Posterior vena cava (tissue), 2 donors: Measurements from ENCODE around the gene BATF2. TPM values are rescaled to one million over a fixed set of nuclear protein-coding genes. Genes with fewer than 3 reads are reported as not detected.
A peak's percentile ranks its signal among the peaks of the same experiment; 100 is the strongest.

Experiments
- DNase-seq: peaks from one replicate; pipeline ENCODE4 v3.0.0-alpha.2; 2020; ENCODE audit warnings: low spot score
- intact Hi-C, 2 donors: fragments of 100-400 bp; cut with DNase I; formaldehyde crosslinking; loops; one replicate each; pipeline versions ENCODE4 v1.14.1 to v1.14.2; 2022 to 2023
- microRNA-seq, 2 donors: library from miRNA; unstranded; fragments of <30 nt; microRNA quantifications; one replicate each; pipeline ENCODE4 v1.2.0, GENCODE V29; 2020 to 2021; ENCODE audit warnings: borderline microRNAs expressed in 2 of 2
- total RNA-seq, 2 donors: library from RNA; stranded (reverse); fragmentation: NEBNext Ultra II Directional; extraction: Animal tissue kit (Norgen Biotek cat#: 25700); gene quantifications; one replicate each; pipeline ENCODE4 v1.2.1, GENCODE V29; 2021
- donor health status: DM: yes; HTN: yes; CAD: no.
- donor health status: DM: yes; HTN: yes; CAD: no.

BATF2 gene
- total RNA-seq, 2 donors from 2014 or later: 1.7 to 1.8 TPM

DNA sequence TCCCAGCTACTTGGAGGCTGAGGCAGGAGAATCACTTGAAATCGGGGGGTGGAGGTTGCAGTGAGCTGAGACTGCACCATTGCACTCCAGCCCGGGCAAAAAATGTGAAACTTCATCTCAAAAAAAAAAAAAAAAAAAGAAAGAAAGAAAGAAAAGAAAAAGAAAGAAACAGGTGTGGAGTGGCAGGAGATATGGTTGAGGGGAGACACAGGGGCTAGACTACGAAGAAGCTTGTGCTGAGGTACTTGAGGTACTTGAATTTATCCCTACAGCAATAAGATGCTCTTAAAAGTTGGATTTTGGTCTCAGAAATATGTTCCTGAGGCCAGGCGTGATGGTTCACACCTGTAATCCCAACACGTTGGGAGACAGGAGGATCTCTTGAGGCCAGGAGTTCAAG, 22.6 kb downstream of the BATF2 start:
- intact Hi-C loops: no loop called here
- peak; percentile 11 for DNase-seq

DNA sequence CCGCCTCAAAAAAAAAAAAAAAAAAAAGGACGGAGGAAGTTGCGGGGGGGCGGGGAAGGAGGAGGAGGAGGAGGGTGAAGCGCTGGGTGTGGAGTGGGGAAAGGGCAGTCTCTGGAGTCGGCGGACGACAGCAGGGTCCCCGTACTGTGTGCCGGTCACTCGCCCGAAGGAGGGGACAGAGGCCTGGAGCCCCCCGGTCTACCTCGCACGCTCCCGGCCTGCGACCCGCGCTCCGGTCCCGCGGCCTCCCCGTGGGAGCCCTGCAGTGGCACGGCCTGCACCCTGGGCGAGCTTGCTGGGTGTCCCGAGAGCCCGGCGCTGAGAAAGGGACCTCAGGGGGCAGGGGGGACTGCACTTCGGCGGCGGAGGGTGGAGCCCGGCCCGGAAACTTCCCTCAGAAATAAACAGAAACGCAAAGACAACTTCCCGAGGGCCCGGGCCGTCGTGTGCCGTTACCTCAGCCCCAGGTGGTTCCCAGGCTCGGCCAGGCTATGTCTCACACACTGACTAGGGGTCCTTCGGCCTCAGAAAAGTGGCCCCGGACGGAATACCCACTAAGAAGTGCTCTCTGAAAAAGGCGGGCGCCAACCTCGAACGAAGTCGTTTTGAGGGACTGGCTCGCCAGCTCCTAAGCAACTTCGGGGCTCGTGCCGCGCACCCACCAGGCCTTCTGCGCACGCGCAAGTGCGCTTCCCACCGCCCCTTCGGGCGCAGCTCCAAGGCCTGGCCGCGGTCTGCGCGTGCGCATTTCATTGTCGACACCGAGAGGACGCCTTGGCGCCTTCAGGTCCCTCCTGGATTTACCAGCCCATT, 25.1 kb downstream of the BATF2 start, which contains the start of gene MAJIN:
MAJIN (minus strand) TSS at position 688 of the 813 bp plus-strand sequence. CDS start 12,703 bp downstream, outside the sequence.
- DNase-seq: peak; percentile 95
- intact Hi-C loops: no loop called here

GRCh38 chr11:64970731-64971151, 26.0 kb downstream of the BATF2 start:
- intact Hi-C loops: no loop called here
- no peak for DNase-seq

GRCh38 chr11:64969209-64969608, 27.6 kb downstream of the BATF2 start:
- DNase-seq: no peak
- intact Hi-C loops: no loop called here

DNA sequence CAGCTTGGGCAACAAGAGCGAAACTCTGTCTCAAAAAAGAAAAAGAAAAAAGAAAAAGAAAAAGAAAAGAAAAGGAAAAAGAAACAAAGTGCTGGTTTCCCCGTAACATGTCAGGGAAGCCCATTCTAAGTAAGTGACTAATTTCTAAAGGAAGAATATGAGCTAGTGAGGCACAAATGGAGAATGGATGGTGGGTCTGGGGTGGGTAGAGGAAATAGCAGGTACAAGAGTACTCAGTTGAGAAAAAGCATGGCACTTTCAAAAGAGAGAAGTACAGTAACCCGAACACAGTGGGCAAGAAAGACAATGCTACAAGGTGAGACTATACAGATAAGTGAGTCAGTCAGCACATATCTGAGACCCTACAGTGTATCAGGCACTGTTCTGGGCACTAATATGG, 29.4 kb downstream of the BATF2 start:
- intact Hi-C loops: no loop called here

DNA sequence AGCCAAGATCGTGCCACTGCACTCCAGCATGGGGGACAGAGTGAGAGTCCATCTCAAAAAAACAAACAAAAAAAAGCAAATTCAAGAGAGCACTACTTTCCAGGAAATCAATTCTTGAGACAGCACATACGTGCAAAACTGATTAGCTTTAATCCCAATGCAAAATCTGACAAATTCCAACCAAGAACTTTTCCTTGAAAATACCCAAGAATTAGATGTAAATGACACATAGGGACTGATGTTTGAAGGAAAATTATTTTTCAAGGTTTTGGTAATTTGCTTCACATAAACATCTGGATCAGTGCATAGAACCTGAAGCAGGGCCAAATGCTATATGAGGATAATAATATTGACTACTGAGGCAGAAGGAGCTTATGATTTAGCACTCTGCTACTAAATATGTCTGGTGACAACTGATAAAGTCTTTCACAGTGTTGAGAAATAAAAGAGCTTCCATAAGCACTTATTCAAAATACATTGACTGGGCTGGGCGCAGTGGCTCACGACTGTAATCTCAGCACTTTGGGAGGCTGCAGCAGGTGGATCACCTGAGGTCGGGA, 33.6 kb downstream of the BATF2 start:
- intact Hi-C loops: no loop called here
- no peak for DNase-seq

More for the DNA sequence above, 29.4 kb downstream of the BATF2 start:
- no peak for DNase-seq

DNA sequence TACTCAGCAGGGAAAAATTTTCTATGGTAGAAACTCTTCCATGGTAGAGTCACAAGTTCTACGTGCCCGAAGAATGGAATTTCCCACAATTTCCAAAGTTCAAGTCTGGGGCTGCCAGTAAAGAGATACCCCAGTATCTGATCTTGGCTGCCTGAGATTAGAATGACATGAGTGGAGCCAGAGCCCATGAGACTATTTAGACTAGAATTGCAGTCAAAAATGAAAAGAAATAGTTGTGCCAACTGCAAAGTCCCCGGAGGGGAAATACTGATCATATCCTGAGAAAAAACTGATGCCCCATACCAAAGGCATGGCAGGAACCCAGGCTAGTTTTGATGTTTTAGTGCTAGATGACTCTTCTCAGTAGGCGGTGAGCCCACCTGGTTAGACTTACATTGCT, 36.1 kb downstream of the BATF2 start:
- intact Hi-C loops: no loop called here
- no peak for DNase-seq

- no peak for DNase-seq
- intact Hi-C loops: no loop called here
Observed at GRCh38 chr11:64959498-64959897, 37.3 kb downstream of the BATF2 start.

DNA sequence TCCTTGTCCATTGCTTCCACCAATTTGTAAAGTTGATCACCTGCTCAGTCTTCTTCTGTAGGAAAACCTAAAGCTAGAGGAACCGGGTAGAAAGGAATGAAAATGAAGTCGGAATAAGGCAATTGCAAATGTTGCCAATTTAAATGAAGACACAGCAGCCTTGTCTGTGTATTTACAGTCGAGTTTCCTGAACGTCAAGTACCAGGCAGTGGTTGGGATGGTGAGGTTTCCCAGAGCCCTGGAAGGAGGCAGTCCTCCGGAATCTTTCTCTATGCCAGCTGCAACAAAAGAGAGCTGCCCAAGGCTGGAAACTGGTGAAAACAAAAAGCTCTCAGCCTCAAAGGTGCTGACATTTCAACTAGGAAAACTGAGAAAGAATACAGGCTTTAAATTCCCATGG, 42.6 kb downstream of the BATF2 start:
- intact Hi-C loops: no loop called here
- DNase-seq: no peak

- intact Hi-C loops: no loop called here
Observed at GRCh38 chr11:64951529-64951928, 45.2 kb downstream of the BATF2 start.

GRCh38 chr11:64947208-64947814, 49.5 kb downstream of the BATF2 start:
- intact Hi-C loops: no loop called here
- no peak for DNase-seq

More at GRCh38 chr11:64951529-64951928, 45.2 kb downstream of the BATF2 start:
- DNase-seq: no peak

Small RNAs within 50 kb of the gene (microRNA-seq; reads per million reads assigned to microRNA genes)
- 0.52 to 1.3 reads per million in 2 donors for gene MIR6879

Other genes starting within 250 kb of the BATF2 start
- gene PYGM, start 237.0 kb downstream of the BATF2 start, total RNA-seq: 10 to 100 TPM; 19.3 to 43.2 TPM
- 100 to 1,000 TPM; 181 to 189 TPM for gene SF1, start 218.4 kb downstream of the BATF2 start, total RNA-seq
- gene MAP4K2, start 193.8 kb downstream of the BATF2 start, total RNA-seq: 10 to 100 TPM; 13.2 to 14.7 TPM
- 1 to 10 TPM; 9.2 to 9.4 TPM for gene MEN1, start 186.4 kb downstream of the BATF2 start, total RNA-seq
- gene CDC42BPG, start 152.3 kb downstream of the BATF2 start, total RNA-seq: under 1 TPM; 0.37 to 0.38 TPM
- gene EHD1, start 118.3 kb downstream of the BATF2 start, total RNA-seq: 100 to 1,000 TPM; 135 to 164 TPM
- 10 to 100 TPM; 12.3 to 14.9 TPM for gene ATG2A, start 79.8 kb downstream of the BATF2 start, total RNA-seq
- gene PPP2R5B, start 72.3 kb downstream of the BATF2 start, total RNA-seq: 10 to 100 TPM; 17.5 to 30.7 TPM
- not detected for gene GPHA2, start 61.1 kb downstream of the BATF2 start, total RNA-seq
- gene MAJIN, start 24.9 kb downstream of the BATF2 start, total RNA-seq: not detected
- gene ARL2, start 17.2 kb upstream of the BATF2 start, total RNA-seq: 10 to 100 TPM; 81.9 to 88.2 TPM
- 10 to 100 TPM; 17.4 to 21.1 TPM for gene SNX15, start 30.5 kb upstream of the BATF2 start, total RNA-seq
- gene SAC3D1, start 44.2 kb upstream of the BATF2 start, total RNA-seq: 1 to 10 TPM; 5.5 to 5.8 TPM
- 10 to 100 TPM; 15.4 to 18.6 TPM for gene NAALADL1, start 61.6 kb upstream of the BATF2 start, total RNA-seq
- gene CDCA5, start 87.1 kb upstream of the BATF2 start, total RNA-seq: 1 to 10 TPM in 1 of 2 donors, under 1 TPM in 1; 0.67 to 1.6 TPM
- 10 to 100 TPM; 26.9 to 27.6 TPM for gene ZFPL1, start 87.3 kb upstream of the BATF2 start, total RNA-seq
- gene VPS51, start 99.2 kb upstream of the BATF2 start, total RNA-seq: 100 to 1,000 TPM; 103 to 107 TPM
- gene TM7SF2, start 114.9 kb upstream of the BATF2 start, total RNA-seq: 1 to 10 TPM; 3.1 to 4.0 TPM
- gene ZNHIT2, start 120.7 kb upstream of the BATF2 start, total RNA-seq: 1 to 10 TPM; 6.0 to 6.3 TPM
- gene FAU, start 125.2 kb upstream of the BATF2 start, total RNA-seq: 100 to 1,000 TPM; 725 to 753 TPM
- 10 to 100 TPM; 34.1 to 39.3 TPM for gene MRPL49, start 125.3 kb upstream of the BATF2 start, total RNA-seq
- gene SYVN1, start 137.5 kb upstream of the BATF2 start, total RNA-seq: 10 to 100 TPM; 52.7 to 57.0 TPM
- not detected for gene SPDYC, start 173.3 kb upstream of the BATF2 start, total RNA-seq
- 100 to 1,000 TPM; 142 to 144 TPM for gene CAPN1, start 185.0 kb upstream of the BATF2 start, total RNA-seq